Ascending aorta (tissue), 2 donors: ENCODE data around the gene DUSP7. TPM values are rescaled to one million over a fixed set of nuclear protein-coding genes. Genes with fewer than 3 reads are reported as not detected.
A peak's percentile ranks its signal among the peaks of the same experiment; 100 is the strongest.
"Not testable (repeated sequence)": the region's sequence is repeated elsewhere in the genome, so short reads cannot be mapped to it uniquely, and the experiment has no call there.

Source experiments
- DNase-seq, 2 donors: peaks; one replicate each; pipeline ENCODE4 v3.0.0-alpha.2; 2019; ENCODE audit warnings: low spot score in 2 of 2
- H3K27ac ChIP-seq, 2 donors: fragments of 200-600 bp; sonication (generic); one replicate each; pipeline ENCODE4 v1.5.1; 2016 to 2017; ENCODE audit warnings: mild to moderate bottlenecking in 1 of 2
- H3K27me3 ChIP-seq: fragments of 200-600 bp; sonication (generic); one replicate; pipeline ENCODE4 v1.5.1; 2017
- H3K36me3 ChIP-seq, 2 donors: fragments of 200-600 bp; sonication (generic); one replicate each; pipeline ENCODE4 v1.5.1; 2016
- H3K4me1 ChIP-seq, 2 donors: fragments of 200-600 bp; sonication (generic); one replicate each; pipeline ENCODE4 v1.5.1; 2016 to 2017; ENCODE audit warnings: mild to moderate bottlenecking in 1 of 2
- H3K4me3 ChIP-seq, 2 donors: fragments of 200-600 bp; sonication (generic); one replicate each; pipeline ENCODE4 v1.5.1; 2016 to 2017; ENCODE audit warnings: mild to moderate bottlenecking in 1 of 2
- H3K9me3 ChIP-seq, 2 donors: fragments of 200-600 bp; sonication (generic); one replicate each; pipeline ENCODE4 v1.5.1; 2016
- intact Hi-C: fragments of 100-400 bp; cut with DNase I; formaldehyde crosslinking; loops from one replicate; pipeline ENCODE4 v1.15.1; 2023
- total RNA-seq: library from RNA; depleted of rRNA; stranded (reverse); fragments of >200 nt; gene quantifications from one replicate; pipeline ENCODE4 v1.1.0, GENCODE V29; 2016
- TF ChIP-seq, protein P1 (sequence below), 3 experiments: fragments of 200-600 bp in 2 of 3; fragments of 450-650 bp in 1 of 3; sonication (generic) in 2 of 3; IDR thresholded peaks; one replicate each; pipeline ENCODE4 v1.5.1; 2016 to 2019; ENCODE audit warnings: antibody characterized with exemption in 3 of 3, mild to moderate bottlenecking in 1 of 3, moderate library complexity in 1 of 3

The DUSP7 gene
- total RNA-seq, 1 donor from 2014 or later = 76.5 TPM

DNA sequence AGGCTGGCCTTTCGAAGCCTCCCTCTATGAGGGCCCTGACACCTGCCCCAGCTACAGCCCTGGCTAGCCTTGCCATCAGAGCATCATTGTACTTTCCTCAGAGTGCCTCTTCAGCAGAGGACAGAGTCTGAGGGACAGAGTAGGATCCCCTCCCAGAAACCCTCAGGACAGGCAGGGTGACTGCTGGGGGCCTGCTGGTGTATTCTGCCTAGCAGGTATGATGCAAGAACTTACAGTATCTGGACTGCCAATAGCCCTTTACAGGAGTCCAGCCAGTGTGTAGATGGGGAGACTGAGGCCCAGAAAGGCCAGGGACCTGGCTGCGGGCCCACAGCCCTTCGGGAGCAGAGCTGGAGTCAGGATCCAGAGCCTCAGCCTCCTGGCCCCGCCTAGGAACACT, 19.1 kb downstream of the DUSP7 start:
- Histone ChIP-seq H3K36me3 (no peaks in the 10 kb centered on the region), H3K27me3 (no peaks in the 10 kb centered on the region), H3K27ac (peak overlapping the region in 1 of 2 donors; percentile 3), H3K9me3 (no peaks in the 10 kb centered on the region), H3K4me3 (no peak overlapping the region), H3K4me1 (peaks cover 4 to 10% of the 10 kb centered on the region in 2 donors)
- intact Hi-C loops = no loop called here
- TF ChIP-seq, protein P1, sequence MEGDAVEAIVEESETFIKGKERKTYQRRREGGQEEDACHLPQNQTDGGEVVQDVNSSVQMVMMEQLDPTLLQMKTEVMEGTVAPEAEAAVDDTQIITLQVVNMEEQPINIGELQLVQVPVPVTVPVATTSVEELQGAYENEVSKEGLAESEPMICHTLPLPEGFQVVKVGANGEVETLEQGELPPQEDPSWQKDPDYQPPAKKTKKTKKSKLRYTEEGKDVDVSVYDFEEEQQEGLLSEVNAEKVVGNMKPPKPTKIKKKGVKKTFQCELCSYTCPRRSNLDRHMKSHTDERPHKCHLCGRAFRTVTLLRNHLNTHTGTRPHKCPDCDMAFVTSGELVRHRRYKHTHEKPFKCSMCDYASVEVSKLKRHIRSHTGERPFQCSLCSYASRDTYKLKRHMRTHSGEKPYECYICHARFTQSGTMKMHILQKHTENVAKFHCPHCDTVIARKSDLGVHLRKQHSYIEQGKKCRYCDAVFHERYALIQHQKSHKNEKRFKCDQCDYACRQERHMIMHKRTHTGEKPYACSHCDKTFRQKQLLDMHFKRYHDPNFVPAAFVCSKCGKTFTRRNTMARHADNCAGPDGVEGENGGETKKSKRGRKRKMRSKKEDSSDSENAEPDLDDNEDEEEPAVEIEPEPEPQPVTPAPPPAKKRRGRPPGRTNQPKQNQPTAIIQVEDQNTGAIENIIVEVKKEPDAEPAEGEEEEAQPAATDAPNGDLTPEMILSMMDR (IDR thresholded peaks at IDR 0.05) = no peak
- DNase-seq = no peak

DNA sequence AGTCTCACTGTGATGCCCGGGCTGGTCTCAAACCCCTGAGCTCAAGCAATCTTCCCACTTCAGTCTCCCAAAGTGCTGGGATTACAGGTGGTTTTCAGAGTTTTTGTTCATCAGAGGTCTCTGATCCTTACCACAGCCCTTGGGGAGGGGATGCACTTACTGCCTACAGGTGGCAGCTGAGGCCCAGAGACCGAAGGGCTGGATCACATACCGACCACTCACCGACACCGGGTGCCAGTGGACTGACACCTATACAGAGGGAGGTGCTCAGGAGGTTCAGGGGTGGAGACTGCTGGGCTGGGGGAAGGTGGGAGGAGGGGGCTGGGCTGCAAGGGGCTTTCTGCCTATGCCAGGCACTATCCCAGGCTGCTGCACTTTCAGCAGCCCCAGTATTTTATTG, 19.5 kb downstream of the DUSP7 start:
- no peaks in the 10 kb centered on the region for H3K27me3 ChIP-seq
- TF ChIP-seq, protein P1 (IDR thresholded peaks at IDR 0.05) = no peak
- no peaks in the 10 kb centered on the region for H3K9me3 ChIP-seq
- H3K4me3 ChIP-seq = no peak overlapping the region
- H3K4me1 ChIP-seq = peaks cover 4 to 10% of the 10 kb centered on the region in 2 donors
- no peaks in the 10 kb centered on the region for H3K36me3 ChIP-seq
- intact Hi-C loops = no loop called here
- no peak overlapping the region for H3K27ac ChIP-seq
- no peak for DNase-seq

DNA sequence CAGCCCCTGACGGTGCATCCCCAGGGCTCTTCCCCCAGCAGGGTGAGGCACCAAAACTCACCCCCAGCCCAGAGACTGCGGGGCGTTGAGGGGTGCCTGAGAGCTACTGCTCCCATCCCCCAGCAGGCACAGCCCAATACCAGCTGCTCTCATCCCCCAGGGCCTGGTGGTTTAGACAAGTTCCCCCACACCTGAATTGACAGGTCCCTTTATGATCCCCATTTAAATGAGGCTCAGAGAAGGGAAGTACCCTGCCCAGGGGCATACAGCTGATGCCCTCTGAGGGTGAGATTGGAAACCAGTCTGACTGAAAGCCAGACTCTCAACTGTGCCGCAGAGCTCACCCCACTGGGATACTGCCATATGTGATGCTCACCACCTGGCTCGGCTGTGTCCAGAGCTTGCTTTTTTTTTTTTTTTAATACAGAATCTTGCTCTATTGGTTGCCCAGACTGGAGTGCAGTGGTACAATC, 20.1 kb downstream of the DUSP7 start:
- TF ChIP-seq, protein P1 (IDR thresholded peaks at IDR 0.05) = no peak
- Histone ChIP-seq H3K27me3 (no peaks in the 10 kb centered on the region), H3K4me3 (no peak overlapping the region), H3K4me1 (peaks cover 4 to 10% of the 10 kb centered on the region in 2 donors), H3K9me3 (no peaks in the 10 kb centered on the region), H3K36me3 (no peaks in the 10 kb centered on the region), H3K27ac (no peak overlapping the region)
- intact Hi-C loops = no loop called here
- DNase-seq = no peak

GRCh38 chr3:52034651-52035050, 21.7 kb downstream of the DUSP7 start:
- no peak for DNase-seq
- H3K9me3 ChIP-seq = no peaks in the 10 kb centered on the region
- H3K27ac ChIP-seq = no peak overlapping the region
- no peaks in the 10 kb centered on the region for H3K36me3 ChIP-seq
- TF ChIP-seq, protein P1 (IDR thresholded peaks at IDR 0.05) = no peak
- H3K4me1 ChIP-seq = peaks cover 0 to 3% of the 10 kb centered on the region in 2 donors
- H3K4me3 ChIP-seq = no peak overlapping the region
- intact Hi-C loops = no loop called here
- no peaks in the 10 kb centered on the region for H3K27me3 ChIP-seq

DNA sequence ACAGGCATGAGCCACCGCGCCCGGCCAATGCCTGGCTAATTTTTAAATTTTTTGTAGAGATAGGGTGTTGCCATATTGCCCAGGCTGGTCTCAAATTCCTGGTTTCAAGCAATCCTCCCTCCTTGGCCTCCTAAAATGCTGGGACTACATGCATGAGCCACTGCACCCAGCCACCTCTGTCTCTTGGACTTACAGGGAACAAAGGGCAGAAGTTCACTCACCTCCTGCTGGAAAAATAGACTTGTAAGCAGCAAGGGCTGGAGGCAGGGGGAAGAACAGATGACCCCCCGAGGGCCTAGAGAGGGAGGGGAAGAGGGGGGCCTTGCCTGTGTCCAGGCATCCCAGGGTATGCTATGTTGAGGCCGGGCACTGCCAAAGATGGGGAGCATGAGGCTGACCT, 22.2 kb downstream of the DUSP7 start:
- Histone ChIP-seq H3K4me3 (no peak overlapping the region), H3K4me1 (no peaks in the 10 kb centered on the region), H3K36me3 (no peaks in the 10 kb centered on the region), H3K27ac (no peak overlapping the region), H3K27me3 (no peaks in the 10 kb centered on the region), H3K9me3 (no peaks in the 10 kb centered on the region)
- intact Hi-C loops = no loop called here
- no peak for DNase-seq
- TF ChIP-seq, protein P1 (IDR thresholded peaks at IDR 0.05) = no peak

- H3K27ac ChIP-seq, H3K36me3 ChIP-seq, H3K4me1 ChIP-seq, H3K4me3 ChIP-seq, H3K27me3 ChIP-seq, H3K9me3 ChIP-seq, intact Hi-C loops, DNase-seq: not testable (repeated sequence)
Measured at GRCh38 chr3:52033748-52034147, 22.6 kb downstream of the DUSP7 start.
